NCI-H2196 treated with DMSO at 0.1 percent for 48 hours (cell line): ENCODE results near the gene CPPED1.

Experiments used
- DNase-seq: peaks from one replicate; lab custom pipeline; 2025; ENCODE audit not compliant: unreplicated experiment; lab: John Stamatoyannopoulos, UW

CPPED1 gene

DNA sequence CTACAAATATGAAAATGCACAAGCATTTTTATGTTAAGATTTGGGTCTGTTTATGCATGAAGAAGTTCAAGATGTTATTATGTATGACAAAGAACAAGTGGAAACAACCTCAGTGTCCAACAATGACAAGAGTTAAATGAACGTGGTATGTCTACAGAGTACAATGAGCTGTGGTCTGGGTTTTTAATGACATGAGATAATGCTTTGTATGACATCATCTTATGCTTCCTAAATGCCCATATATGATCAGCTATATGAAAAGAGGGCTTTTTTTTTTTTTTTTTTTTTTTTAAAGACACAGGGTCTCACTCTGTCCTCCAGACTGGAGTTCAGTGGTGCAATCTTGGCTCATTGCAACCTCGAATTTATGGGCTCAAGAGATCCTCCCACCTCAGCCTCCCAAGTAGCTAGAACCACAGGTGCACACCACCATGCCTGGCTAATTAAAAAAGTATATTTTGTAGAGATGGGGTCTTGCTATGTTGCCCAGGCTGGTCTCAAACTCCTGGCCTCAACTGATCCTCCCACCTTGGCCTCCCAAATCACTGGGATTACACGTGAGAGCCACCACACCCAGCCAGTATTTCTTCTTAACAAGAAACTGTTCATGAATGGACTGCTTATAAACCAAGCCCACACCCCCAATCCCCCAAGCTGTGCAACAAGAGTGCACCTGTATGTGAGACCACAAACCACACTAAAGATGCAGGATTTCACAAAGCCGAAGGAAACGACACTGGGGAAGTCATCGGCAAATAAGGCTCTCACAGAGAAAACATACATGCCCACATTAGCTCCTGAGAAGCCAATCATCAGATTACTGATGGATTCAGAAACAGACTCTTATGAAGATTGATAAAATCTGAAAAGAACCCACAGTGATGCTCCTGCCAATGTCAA, 114.5 kb downstream of the CPPED1 start:
- no peak for DNase-seq

DNA sequence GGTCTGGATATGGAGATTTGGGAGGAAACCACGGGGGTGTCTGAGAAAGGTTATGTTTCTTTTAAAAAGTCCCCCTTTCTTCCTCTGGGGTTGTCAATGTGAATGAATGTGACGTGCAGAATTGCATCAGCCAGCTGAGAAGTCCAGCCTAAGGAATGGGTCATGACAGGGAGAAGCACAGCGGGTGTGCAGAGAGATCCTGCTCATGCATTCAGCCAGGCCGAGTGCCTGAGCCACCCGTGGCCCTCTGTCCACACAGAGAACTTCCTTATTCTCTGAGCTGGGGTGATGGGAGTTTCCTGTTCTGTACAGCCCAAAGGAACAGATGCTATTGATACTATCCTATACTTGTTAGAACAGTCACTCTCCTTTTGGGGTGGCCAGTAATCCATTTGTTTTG, 117.9 kb downstream of the CPPED1 start:
- no peak for DNase-seq

DNA sequence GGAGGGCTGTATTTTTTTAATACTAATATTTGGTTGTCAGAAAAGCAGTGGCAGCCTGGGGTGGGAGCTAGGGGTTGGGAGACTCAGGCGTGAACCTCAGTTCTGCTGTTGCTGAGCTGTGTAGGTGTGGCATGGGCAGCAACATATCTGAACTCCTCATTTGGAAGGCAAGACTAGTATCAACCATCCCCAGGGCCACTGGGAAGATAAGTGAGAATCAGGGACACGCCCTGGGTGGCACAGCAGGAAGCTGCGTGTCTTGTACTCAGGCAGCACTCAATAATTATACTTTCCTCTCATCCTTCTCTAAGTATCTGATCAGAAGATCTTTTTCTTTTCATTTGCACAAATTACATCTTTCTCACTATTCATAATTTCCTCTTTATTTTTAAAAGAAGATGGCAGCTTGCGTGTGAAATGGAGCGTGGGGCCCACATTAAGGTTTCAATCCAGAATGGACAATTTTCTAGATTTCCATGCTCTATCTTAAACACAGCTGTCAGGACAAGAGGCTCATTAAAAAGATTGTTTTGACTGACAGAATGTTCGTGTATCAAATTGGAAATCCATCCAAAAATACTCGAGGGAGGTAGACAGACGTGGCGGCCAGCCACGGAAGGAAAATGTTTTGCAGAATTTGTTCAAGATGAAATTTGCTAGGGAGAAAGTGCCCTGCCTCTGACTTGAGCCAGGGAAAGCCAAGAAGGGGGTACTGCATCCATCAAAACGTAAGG, 121.1 kb downstream of the CPPED1 start:
- no peak for DNase-seq

DNA sequence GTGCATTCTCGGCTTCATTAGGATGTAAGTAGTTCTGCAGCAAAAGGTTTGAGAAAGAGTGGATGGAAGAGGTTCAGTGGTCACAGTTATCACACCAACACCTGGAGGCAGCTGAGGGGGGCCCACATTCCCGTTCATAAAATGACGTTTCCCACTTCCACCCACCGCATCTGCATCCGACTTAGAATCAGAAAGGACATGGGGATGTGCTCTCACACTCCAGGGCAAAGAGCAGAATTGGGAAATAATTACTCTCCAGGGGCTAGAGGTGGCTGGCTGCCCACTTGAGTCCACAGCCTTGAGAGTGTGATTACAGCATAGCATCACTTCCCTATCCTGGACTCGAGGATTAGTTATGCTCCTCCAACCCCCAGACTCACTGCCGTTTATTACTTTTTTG, 122.0 kb downstream of the CPPED1 start:
- DNase-seq: no peak

DNA sequence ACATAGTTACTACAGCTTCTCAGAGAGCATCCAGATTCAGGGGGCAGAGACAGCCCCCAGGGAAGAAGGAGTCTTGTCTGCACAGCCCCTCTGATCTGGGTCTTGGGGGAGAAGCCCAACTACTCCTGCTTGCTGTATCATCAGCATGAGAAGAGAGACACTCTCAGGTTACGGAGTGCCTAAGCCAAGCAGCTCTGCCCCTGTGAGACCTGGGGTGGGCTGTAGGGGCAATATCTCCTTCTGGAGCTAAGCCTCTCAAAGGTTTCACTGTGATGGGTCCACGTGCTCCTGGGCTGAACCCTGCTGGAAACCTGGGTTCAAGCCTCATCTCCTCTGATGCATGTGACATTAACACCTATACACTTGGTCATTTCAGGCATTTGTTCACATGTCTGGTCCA, 123.2 kb downstream of the CPPED1 start:
- no peak for DNase-seq

DNA sequence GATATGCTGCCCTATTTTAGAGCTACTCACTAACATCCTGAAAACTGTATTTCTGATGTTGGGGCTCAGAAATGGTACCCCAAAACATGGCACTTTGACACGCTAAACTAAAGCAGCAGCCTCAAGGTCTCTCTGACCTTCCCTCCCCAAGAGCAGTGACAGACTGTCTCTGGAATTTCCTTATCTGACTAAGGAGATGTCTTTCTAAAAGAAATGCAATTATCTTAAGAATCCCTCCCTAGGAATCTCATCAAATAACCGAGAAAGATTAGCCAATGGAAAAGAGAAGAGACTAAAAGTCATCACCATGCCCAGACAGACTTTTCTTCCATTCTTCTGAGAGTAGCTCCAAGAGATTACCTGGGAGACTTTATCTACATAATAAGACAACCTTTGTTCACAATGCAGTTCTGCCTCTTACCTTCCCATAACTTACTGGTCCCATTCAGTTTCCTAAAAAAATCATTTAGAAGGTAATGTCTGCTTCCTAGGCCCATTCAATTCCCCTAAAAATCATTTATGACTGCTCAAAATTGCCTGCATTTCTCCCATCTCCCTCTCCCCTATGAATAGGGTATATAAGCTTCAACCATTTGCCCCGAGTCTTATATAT, 123.9 kb downstream of the CPPED1 start:
- DNase-seq: no peak

DNA sequence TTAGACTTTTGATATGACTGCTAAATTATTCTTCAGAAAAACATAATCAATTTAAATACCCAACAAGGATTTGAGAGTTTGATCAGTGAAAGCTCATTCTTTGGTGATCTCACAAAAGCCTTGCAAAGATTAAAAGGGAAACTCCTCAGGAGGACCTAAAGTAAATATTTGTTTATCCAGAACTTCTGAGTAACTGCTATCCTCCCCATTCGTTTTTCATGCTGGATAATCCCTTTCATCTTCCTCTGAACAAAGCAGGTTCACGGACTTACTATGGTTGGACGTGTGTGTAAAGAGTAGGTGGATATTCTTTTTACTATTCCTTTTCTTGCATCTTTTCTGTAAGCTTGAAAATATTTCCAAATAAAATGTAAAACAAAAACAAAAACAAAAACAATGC, 124.7 kb downstream of the CPPED1 start:
- DNase-seq: no peak

DNA sequence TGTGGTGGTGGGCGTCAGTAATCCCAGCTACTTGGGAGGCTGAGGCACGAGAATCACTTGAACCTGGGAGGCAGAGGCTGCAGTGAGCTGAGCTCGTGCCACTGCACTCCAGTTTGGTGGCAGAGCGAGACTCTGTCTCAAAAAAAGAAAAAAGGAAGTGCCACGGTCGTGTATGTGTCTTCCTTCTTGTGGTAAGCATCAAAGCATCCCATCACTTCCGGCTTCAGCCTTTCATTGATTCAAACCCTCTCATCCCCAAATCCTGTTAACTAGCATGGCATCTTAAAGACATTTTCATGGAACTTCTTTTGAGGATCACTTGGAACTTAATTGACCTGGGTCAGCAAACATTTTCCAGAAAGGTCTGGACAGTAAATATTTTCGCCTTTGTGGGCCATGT, 126.2 kb downstream of the CPPED1 start:
- DNase-seq: no peak

DNA sequence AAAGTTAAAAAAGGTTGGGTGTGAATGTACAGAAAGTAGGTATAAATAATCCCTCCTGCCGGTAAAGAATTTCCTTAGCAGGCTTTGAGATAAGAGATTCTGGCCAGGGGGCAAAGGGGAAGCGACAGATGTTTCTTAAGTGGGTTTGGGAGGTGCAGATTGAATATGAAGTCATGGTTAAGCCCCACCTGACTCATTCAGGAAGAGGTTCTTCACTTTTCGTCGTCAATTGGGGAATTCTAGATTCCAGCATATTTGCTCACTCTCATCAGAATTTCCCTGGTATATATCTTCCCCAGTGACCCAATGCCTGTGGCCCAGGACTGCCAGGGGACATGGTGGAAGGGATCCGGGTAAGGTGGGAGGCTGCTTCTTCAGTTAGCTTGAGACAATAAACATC, 127.8 kb downstream of the CPPED1 start:
- DNase-seq: no peak

DNA sequence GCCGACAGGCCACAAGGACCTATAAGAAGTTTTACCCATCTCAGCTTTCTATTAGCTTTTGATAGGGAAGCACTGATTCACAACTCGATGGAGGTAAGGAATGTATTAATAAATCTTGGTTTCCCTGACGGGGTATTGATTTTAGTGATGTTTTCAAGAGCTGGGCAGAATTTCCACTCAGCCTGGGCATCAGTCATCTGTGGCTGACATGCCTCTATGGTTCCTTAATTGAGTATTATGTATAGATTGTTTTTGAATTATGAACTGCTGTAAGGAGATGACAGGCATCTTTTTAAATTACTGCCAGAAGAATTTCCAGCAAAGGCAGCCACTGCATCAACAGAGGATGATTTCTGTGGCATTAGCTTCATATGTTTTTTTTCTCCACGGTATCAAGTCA, 128.6 kb downstream of the CPPED1 start:
- no peak for DNase-seq

DNA sequence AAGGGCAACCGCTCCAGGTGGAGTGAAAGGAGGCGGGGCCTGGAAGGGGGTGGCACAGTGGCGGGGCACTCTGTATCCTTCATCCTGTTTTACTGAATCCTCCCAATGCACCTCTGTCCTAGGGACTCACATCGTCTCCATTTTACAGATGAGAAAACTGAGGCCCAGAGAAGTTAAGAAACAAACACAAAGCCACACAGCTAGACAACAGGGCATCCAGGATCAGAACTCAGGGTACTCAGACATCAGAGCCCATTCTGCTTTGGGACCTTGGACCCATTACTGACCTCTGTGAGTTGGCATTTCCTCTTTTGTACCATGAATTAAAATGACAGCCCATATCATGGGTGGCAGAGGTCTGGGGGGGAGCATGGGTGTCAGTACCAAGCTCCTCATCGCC, 129.2 kb downstream of the CPPED1 start:
- DNase-seq: no peak

DNA sequence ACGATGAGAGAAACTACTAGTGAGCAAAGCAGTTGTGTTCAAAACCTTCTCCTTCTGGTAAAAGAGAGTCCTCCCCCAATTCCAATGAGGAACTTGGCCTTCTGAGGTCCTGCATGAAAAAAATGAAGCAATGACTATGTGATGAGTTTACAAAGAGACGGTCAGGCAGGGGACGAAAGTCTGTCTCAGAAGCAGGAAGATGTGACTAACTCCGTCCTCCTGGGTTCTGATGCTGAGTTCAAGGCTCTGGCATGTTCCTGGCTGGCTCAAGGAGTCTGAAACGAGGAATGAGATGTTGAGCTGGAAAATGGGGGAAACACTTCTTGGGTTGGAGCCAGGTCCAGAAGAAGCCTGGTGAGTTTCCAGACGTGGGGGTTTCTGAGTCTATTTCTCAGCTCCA, 129.6 kb downstream of the CPPED1 start:
- DNase-seq: no peak

DNA sequence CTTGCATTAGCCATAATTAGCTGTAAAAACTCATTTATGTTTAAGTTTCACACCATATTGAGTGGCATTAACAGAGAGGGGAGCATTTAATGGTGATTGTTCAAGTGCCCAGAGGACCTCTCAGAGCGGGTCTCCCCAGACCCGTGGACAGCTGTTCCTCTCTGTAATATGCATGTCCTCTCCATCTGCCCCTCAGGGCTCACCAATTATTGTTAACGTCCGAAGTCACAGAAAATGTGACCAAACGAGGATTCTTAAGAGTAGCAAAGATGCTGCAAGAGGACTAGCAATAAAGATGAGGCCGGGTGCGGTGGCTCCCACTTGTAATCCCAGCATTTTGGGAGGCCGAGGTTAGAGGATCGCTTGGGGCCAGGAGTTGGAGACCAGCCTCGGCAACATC, 130.2 kb downstream of the CPPED1 start:
- DNase-seq: no peak

DNA sequence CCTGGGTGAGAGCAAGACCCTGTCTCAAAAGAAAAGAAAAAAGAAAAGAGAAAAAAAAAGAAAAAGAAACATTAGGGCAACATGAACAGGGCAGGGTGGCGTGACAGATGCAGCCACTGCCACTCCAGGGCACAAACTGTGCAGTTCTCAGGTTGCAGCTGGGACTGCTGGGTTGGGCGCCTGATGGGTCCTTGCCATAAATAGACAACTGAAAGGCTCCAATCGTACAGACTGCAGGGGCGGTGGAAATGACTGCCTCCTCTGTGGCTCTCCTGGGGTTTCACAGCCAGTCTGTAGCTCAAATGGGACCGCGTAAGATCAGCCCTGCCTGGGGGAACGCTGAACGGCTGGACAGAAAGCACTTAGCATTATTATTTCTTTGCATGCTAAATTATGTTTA, 130.7 kb downstream of the CPPED1 start:
- no peak for DNase-seq

DNA sequence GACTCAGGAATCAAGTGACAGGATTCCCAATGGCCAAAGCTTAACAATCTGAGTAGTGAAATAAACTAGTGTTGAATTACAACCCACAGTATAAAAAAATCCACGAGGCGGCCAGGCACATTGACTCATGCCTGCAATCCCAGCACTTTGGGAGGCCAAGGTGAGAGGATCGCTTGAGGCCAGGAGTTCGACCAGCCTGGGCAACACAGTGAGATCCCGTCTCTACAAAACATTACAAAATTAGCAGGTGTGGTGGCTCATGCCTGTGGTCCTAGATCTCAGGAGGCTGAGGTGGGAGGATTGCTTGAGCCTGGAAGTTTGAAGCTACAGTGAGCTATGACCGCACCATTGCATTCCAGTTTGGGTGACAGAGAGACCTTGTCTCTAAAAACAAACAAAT, 133.8 kb downstream of the CPPED1 start:
- no peak for DNase-seq

DNA sequence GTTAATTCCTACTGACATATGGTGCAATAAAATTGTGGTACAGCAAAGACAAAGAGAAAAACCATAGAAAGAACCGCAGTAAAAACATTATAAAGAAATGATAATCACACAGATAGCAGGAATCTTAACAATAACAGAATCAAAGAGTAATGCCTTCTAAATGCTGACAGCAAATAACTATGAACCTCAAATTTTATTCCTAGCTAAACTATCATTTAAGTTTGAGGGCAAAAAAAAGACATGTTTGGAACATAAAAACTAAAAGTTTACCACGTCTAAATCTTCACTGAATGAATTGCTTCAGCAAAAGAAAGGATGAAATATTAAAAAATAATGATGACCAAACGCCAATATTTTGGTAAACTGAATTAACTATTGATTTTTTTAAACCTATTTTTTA, 135.8 kb downstream of the CPPED1 start:
- DNase-seq: no peak

DNA sequence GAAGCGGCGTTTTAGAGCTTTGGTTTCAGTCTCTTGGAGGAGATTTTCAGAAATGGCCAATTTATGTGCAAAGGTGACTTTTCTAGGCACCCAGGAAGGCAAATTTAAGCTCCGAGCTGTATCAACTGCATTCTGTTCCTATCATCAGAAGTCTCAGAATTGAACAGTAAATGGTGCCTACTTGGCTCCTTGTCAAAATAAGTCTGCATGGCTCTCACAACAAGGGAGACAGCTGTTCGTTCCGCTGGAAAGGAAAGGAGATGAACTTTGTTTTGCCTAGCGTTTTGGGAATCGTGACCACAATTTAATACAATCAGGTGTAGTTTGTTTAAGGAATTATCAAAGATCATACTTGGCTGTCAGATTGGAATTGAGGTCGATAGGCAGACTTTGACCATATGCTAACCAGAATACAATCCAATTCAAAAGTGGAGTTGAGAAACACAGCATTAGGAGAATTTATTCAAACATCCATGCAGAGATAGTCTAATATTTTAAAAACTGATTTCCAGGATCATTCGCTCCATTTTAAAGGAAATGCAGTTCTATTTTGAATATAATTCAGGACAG, 139.4 kb downstream of the CPPED1 start:
- no peak for DNase-seq

DNA sequence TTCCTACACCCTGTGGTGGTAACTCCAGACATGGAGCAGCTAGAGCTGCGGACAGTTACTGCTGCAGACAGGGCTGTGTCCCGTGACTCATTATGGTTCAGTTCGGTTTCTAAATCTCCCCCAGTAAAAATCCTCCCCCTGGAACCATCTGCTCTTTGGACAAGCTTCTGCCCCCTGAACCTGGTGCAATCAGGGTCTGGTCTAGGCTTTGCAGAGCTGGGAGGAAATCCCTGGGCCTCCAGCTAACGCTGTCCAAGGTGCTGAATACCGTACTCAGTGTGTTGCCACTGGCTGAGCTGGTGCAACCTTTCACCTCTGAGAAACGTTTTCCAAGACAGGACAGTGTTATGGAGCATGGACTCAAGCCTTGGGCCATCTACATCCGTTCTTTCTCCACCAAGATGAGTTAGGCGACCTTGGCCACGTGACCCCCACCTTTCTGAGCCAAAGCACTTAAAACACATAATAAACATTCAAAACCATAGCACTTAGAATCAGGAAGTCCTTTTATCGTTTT, 142.0 kb downstream of the CPPED1 start:
- no peak for DNase-seq

DNA sequence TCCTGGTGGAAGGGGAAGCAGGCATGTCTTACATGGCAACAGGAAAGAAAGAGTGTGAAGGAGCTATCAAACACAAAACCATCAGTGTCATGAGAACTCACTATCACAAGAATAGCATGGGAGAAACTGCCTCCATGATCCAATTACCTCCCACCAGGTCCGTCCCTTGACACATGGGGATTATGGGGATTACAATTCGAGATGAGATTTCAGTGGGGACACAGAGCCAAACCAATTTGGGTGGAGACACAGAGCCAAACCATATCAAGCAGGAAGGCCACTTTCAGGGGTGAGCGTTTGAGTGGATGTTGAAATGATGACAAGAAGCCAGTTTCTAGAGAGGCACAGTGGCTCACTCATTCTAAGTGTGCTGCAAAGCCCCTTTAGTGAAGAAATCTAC, 143.8 kb downstream of the CPPED1 start:
- DNase-seq: no peak

DNA sequence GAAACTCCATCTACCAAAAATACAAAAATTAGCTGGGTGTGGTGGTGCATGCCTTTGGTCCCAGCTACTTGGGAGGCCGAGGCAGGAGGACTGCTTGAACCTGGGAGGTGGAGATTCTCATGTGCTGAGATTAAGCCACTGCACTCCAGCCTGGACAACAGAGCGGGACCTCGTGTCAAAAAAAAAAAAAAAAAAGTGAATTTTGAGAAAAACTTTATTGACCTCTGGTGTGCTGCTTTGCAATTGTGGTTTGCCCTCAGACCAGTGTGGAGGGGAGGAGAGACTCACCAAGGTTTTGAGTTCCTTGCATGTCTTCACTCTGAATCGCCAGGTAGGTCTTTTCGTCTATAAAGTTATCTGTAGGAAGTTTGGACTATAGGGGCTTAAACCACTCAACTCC, 145.2 kb downstream of the CPPED1 start:
- no peak for DNase-seq

DNA sequence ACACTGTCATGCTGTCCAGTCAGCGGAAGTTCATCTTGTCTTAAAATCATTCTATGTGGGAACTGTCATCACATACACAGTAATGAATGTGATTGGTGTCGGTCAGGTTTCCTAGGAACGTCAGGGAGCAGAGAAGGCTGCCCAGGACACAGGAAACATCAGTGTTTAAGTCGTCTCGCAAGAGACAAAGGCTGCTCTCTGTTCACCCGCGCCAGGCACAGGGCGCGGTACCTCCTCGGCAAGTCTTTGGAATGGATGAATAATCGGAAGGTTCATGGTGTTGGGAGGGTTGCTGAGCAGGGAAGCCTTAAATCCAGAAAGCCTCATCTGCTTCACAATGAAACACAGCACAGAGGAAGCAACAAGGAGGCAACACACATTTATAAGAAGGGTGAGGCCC, 148.2 kb downstream of the CPPED1 start:
- no peak for DNase-seq
